HG02610 (cell line): Measurements from ENCODE around the gene RPL19.

Source experiments
- ATAC-seq: cut with Tn5 transposase; IDR thresholded peaks from one replicate; pipeline ENCODE4 v1.9.1; 2021; ENCODE audit warnings: mild to moderate bottlenecking, moderate library complexity; ENCODE audit not compliant: unreplicated experiment

The RPL19 gene

GRCh38 chr17:39171933-39172332 is 28.1 kb upstream of the RPL19 start:
- no peak for ATAC-seq

- ATAC-seq = no peak
Observed at GRCh38 chr17:39173080-39173479, 27.0 kb upstream of the RPL19 start.

DNA sequence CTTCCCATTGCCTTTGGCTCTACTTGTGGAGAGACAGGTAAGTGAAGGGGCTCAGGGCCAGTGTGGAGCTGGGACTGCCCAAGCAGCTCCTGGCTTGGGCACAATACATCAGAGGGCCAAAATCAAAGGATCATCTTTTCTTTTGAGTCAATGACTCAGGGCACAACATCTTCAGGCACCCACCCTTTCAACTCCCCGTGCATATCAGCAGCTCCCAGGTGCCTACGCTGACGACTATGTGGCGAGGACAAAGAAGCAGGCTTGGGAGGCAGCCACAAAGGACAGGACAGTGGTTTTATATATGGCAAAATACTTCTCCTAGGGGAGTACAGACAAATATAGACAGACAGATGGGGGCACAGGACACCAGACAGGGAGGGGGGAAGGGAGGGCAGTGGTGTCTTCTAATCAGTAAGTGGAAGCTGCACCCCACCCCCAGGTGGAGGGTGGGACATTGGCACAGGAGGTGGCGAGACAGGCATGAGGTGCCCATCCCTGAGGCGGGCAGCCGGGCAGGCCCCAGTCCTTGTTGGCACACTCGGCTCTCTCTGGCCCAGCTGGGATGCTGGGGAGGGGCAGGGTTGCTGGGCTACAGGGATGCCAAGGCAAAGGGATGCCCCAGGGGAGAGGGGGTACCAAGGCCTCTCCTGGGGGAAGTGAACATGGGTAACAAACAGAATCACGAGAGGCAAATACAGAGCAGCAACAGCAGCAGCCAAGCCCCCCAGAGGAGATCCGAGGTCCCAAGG is 26.4 kb upstream of the RPL19 start:
- no peak for ATAC-seq

DNA sequence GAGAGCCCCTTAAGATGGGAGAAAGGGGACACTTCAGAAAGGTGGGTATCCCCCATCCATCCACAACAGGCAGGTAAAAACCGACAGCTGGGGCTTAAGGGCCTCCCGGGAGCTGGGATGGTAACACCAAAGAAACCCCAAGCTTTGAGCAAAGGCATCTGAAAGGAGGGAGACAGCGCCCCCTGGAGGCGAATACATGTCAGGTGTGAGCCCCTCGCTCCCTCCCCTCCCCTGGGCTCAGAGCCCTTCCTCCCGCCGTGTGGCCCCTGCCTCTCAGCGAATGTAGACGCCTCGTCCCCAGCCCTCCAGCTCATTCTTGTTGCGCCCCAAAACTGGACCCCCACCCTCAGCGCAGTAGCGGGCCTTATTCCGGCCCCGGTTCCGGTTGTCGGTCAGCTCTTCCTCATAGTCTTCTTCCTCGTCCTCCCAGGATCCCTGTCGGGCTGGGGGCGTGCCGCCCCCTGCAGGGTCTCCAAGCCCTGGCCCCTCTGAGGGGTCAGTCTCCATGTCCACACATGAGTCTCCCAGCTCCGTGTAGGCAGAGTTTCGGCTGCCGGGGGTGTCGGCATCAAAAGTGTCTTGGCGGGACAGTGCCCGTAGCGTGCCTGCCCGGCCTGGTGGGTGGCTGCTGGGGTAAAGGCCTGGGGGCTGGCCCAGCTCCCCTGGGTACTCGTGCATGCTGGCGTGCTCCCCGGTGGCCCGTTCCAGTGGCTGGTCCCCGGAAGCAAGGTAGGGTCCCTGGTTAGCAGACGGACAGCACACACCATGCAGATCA is 25.0 kb upstream of the RPL19 start:
- no peak for ATAC-seq

DNA sequence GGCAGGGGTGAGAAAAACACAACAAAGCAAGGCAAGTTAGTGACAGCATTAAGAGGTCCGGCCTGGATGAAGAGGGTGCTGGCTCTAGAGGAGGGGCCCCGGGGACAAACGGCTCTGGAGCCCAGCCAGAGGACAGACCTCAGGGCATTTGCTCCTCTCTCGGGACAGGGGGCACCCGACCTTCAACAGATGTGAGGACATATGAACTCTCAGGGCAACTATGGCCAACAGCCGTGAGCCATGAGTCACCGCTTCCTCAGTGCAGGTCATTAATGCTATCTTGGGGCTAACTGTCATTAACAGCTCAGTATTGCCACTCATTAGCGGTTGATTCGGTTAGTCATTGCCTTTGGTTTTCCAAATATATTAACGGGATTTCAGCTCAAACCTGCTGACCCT is 24.4 kb upstream of the RPL19 start:
- ATAC-seq = no peak

DNA sequence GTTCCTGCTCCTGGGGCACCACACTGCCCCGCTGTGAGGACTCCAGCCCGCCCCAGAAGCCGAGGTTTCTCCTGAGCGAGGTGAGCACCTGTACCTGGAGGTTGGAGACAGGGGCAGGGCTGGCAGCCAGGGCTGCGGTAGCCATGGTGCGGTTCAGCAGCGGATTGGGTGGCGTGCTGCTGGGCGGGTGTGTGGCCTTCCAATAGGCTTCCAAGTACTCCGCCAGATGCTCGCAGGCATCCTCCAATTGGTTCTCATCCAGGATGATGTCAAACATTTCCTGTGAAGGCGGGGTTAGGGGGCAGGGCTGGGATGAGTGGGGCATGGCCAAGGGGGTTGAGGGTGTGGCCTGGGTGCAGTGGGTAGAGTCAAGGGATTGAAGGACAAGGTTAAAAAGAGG is 22.8 kb upstream of the RPL19 start:
- ATAC-seq = no peak

GRCh38 chr17:39178536-39178935 is 21.5 kb upstream of the RPL19 start:
- no peak for ATAC-seq

DNA sequence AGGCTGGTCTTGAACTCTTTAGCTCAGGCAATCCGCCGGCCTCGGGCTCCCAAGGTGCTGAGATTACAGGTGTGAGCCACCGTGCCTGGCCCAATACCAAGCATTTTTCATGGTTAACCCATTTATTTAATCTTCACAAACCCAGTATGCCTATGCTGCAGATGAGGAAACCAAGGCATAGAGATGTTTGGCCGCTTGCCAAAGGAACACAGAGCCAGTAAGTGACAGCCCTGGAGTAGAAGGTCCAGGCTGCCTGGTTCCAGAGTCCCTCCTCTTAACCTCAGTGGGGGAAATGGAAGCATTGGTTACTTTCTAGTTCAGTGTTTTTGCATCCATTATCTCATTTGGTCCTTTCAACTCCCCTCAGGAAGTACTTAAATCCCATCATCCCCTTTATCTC is 18.8 kb upstream of the RPL19 start:
- ATAC-seq = no peak

DNA sequence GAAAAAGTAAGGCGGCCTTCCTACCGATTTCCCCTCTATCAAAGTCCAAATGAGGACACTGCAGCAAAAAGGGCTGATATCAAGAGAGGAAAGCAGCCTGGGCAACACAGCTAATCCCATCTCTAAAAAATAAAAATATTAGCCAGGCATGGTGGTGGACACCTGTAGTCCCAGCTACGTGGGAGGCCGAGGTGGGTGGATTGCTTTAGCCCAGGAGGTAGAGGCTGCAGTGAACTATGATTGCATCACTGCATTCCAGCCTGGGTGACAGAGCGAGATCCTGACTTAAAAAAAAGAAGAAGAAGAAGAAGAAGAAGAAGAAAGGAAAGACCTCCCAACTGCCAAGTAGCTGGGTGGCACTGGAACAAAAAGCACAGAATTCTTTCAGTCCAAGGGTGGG is 17.0 kb upstream of the RPL19 start:
- ATAC-seq = no peak

GRCh38 chr17:39183720-39184119 is 16.4 kb upstream of the RPL19 start:
- ATAC-seq = no peak

- no peak for ATAC-seq
Observed at GRCh38 chr17:39186481-39187002, 13.5 kb upstream of the RPL19 start.

- ATAC-seq = no peak
Observed at GRCh38 chr17:39187152-39187830, 12.8 kb upstream of the RPL19 start.

GRCh38 chr17:39191750-39192510 is 8.2 kb upstream of the RPL19 start:
- no peak for ATAC-seq

DNA sequence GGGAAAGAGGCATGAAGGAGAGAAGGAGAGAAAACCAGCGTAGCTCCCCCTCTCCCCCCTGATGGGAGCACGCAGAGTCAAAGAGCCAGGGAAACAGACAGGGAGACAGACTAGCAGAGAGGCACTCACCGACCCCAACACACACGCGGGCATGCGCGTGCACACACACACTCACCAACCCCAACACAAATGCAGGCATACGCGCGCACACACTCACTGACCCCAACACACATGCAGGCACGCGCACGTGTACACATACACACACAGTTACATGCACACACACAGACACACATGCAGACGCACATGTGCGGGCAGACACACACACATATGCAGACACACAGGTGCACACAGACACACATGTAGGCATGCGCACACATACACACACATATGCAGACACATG is 7.2 kb upstream of the RPL19 start:
- no peak for ATAC-seq

- no peak for ATAC-seq
Observed at GRCh38 chr17:39193346-39193745, 6.7 kb upstream of the RPL19 start.

- ATAC-seq = no peak
Observed at GRCh38 chr17:39194089-39194984, 5.7 kb upstream of the RPL19 start.

DNA sequence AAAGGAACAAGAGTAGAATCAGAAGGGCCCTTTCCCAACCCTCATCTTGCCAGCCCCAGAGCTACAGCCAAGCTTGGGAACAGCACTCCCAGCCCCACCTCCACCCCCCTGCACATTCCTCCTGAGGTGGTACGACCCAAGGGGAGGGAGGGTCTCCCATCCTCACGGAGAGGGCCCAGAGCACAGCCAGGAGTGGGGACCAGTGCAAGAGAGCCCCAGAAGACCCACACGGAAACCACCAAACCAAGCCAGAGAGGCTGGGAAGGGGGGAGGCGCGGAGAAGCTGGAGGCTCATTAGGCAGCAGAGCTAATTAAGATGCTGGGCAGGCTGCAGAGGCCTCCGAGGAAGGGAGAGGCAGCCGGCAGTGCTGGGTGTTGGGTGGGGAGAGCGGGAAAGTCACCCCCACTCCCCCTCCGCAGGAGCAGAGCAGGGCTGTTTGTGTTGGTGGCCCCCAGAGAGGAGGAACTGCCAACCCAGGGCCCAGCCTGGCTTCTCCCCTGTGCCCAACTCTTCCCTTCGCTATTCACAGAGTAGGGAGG is 5.0 kb upstream of the RPL19 start:
- no peak for ATAC-seq

GRCh38 chr17:39195568-39196160 is 4.4 kb upstream of the RPL19 start:
- no peak for ATAC-seq

DNA sequence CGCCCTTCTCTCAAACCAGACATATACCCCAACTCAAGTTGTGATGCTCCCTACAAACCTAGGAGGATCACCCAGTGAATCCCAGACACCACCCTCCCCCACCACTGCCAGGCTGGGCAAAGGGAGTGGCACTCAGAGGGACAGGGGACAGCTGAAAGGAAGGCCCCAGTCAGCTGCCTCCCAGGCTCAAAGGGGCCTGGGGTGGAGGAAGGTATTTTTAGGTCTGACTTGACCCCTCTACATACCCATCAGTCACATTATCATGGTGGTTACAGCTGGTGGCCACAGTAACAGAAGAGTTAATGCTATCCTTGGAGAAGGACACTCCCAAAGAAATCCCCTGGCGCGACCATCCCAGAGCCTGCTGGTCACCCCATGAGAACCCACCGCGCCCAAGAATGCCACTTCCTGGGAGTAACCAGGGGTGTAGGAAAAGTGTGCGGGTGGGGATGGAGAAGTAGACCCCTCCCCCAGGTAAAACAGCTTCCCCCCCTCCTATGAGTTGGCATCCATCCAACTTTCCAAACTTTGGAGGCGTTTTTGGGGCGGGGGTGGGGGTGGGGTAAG is 3.8 kb upstream of the RPL19 start:
- ATAC-seq = no peak
